VCaP (cell line): ENCODE measurements around the gene KAT7.
A peak's percentile ranks its signal among the peaks of the same experiment; 100 is the strongest.

Experiments used
- H3K27ac ChIP-seq: fragments of 450-650 bp; 2 replicates; pipeline ENCODE4 v1.5.1; 2017
- TF ChIP-seq, protein P1 (sequence below): fragments of 450-650 bp; conservative IDR thresholded peaks from 2 replicates; pipeline ENCODE4 v1.5.1; 2017; ENCODE audit warnings: mild to moderate bottlenecking, moderate library complexity

KAT7 gene

DNA sequence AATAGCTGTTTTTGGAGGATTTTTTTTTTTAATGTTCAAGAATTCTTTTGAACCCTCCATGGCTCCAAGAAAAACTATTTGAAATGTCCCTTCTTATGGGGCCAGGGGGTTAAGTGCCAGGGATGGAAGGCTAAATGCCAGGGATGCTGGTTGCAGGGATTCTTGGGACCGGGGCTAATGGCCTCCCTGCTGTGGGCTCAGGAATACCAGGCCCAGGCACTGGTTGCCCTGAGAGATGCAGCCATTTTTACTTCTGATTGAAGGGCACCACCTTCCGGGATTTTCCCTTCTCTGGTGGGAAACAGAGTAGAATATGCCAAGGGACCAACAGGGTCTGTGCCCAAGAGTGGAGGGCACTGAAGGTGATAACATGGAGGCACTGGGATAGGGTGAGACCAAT, 10.9 kb upstream of the KAT7 start:
- TF ChIP-seq, protein P1, sequence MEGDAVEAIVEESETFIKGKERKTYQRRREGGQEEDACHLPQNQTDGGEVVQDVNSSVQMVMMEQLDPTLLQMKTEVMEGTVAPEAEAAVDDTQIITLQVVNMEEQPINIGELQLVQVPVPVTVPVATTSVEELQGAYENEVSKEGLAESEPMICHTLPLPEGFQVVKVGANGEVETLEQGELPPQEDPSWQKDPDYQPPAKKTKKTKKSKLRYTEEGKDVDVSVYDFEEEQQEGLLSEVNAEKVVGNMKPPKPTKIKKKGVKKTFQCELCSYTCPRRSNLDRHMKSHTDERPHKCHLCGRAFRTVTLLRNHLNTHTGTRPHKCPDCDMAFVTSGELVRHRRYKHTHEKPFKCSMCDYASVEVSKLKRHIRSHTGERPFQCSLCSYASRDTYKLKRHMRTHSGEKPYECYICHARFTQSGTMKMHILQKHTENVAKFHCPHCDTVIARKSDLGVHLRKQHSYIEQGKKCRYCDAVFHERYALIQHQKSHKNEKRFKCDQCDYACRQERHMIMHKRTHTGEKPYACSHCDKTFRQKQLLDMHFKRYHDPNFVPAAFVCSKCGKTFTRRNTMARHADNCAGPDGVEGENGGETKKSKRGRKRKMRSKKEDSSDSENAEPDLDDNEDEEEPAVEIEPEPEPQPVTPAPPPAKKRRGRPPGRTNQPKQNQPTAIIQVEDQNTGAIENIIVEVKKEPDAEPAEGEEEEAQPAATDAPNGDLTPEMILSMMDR = no peak
- no peak overlapping the region for H3K27ac ChIP-seq

DNA sequence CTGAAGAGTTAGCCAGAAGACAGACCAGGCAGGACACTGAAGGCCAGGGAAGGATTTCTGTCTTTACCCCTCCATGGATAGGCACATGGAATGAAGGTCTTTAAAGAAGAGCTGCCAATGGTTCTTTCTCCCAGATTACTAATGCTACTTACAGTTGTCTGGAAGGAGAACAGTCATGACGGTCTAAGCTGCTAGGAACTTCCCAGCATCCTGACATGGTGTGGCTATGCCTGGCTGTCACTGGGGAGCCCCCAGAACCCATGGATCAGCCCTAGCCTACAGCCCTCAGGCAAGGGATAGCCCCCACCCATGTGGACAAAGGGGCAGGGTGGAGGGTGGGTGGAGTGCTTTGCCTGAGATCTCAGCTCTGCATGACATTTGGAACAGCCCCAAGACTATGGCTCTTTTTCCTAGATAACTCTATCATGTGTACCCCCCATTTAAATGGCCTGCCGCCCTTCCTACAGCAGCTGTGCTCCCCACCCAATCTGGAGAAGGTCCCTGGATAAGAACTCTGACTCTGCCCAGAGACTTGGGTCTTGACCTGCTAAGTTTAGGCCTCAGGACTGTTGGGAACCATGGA, 9.2 kb upstream of the KAT7 start:
- H3K27ac ChIP-seq = no peak overlapping the region

DNA sequence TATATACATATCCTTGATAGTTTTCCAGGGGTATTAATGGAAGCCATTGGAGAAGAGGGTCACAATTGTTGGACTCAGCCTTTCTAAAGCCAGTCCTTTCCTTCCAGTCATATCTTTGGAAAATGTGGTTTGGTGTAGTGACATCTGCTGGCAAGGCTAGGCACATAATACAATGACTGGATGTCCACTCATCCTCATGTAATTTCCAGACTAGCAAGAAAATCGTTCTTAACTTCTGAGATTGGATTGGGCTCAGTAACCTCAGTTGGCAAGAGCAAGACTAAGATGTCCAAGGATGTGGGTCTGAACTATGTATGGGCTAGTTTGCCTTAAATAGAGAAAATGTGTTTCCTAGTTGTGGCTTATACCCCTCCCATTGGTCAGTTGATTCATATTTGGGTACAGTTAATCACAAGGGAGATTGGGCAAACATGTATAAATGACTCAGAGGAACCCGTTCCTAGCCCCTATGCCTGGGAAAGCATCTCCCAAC, 8.7 kb upstream of the KAT7 start:
- H3K27ac ChIP-seq = no peak overlapping the region
- TF ChIP-seq, protein P1 = peak; percentile 80

More for the DNA sequence above, 9.2 kb upstream of the KAT7 start:
- TF ChIP-seq, protein P1 = no peak

DNA sequence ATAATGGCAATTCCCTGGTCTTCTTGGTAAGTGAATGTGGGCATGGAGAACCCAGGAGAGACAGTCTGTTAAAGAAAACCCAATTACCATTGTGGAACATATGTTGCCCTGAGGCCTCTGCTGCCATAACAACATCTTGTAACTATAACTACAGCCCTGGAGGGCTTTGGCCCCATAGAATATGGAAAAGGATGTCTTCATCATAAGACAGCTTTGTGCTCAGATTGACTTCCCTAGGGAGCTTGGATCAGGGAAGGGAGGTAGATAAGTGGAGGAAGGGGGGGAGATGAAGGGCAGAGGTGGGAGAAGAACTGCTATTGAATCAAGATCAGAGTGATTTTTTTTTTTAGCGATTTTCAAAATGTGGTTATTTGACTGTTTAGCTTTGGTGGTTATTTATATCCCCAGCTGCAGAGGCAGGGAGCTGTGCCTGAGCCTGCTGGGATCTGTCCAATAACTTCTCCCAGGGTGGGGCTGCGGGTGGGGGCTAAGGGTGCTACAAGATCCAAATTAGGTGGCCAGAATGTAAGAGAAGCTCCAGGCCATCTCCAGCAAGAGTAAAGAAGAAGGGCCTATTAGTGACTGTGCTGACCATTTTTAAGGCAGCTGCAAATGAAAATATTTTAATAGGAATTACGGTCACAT, 5.3 kb upstream of the KAT7 start:
- TF ChIP-seq, protein P1 = no peak
- H3K27ac ChIP-seq = no peak overlapping the region

DNA sequence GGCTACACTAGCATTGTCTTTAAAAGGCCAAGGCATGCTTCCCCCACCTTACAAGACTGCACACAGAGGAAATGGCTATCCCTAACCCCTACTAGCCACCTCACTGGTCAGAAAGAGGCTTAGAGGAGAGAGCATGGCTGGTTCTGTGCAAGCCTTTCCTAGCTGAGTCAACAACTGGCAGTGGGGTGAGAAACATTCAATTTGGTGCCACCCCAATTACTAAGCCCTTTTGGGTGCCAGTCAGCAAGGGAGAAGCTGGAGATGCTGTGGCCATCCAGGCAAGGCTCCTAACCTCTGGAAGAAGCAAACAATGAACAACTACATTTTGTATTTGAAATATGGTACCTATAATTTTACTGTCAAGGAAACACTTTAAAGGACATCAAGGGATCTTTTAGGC, 4.7 kb upstream of the KAT7 start:
- no peak overlapping the region for H3K27ac ChIP-seq
- TF ChIP-seq, protein P1 = no peak

DNA sequence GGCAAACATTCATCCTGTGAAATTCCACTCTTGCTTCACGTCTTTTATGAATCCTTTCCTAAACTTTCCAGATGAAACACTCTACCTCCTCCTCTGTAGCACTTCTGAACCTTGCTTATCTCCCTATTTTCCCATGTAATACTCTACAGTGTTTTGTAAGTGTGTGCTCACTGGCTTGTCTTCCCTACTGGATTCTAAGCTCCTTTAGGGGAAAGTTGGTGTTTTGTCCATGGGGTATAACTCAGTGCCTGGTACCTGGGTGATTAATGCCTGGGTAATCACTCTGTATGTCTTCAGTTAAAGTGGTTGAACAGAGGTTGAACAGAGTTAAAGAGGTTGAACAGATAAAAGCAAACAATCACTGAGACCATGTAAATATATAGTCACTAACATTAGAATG, 3.8 kb upstream of the KAT7 start:
- no peak overlapping the region for H3K27ac ChIP-seq
- TF ChIP-seq, protein P1 = no peak

DNA sequence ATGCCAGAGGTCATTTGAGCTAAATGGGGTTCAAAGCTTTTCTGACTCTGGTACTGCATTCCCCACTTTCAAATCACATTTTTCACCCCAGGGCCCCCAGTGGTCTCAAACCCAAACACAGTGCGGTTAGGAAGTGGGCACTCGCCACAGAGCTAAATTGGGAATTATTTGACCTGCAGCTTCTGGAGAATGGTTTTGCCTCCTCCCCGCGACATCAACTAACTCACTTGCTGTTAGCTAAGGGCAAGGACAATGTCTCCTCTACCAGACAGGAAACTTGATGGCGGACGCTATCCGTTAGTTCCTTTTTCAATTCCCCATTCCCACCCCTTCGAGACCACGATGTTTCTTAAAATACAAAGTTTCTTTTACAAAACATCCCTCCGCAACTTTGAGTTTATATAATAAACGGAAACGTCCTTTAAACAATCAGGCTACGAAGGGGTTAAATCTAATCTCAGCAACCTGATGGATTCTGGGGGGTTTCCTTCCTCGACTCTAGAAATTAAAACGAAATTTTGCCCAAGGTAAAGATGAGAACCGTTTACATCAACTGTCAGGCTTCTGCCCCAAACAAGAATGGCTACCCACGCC, 500 bp upstream of the KAT7 start:
- H3K27ac ChIP-seq = peak overlapping the region; percentile 97
- TF ChIP-seq, protein P1 = no peak
